GM12878 (cell line): ENCODE measurements around the gene LEMD2. TPM values are rescaled to one million over a fixed set of nuclear protein-coding genes. Genes with fewer than 3 reads are reported as not detected.

Experiments
- ATAC-seq: fragments of 200-7000 bp; cut with Tn5 transposase; 3 replicates; pipeline ENCODE4 v1.9.1; 2020; ENCODE audit warnings: mild to moderate bottlenecking, moderate library complexity
- BruUV-seq: library from RNA; stranded (reverse); fragments of 400-500 nt; replicated peaks from 2 replicates; lab custom pipeline; 2021; lab: Mats Ljungman, UMichigan
- CTCF ChIA-PET: fragments of 300-600 bp; sonication (Branson Sonifier 250); formaldehyde crosslinking; extraction: SDS; loops from one replicate; lab custom pipeline; 2021; ENCODE audit warnings: inconsistent platforms; lab: Yijun Ruan, JAX
- POLR2A ChIA-PET: fragments of 350-600 bp; formaldehyde crosslinking; extraction: SDS; loops from one replicate; lab custom pipeline; 2021; ENCODE audit warnings: inconsistent platforms; lab: Charles Lee
- RAD21 ChIA-PET: fragments of 300-600 bp; sonication (Branson Sonifier 250); formaldehyde crosslinking; loops from one replicate; lab custom pipeline; 2023; ENCODE audit warnings: antibody characterized with exemption; ENCODE audit not compliant: unreplicated experiment; lab: Charles Lee
- SMC1A ChIA-PET: fragments of 300-600 bp; sonication (Branson Sonifier 250); formaldehyde crosslinking; loops from one replicate; lab custom pipeline; 2023; ENCODE audit not compliant: unreplicated experiment, uncharacterized antibody; lab: Charles Lee
- DNase-seq: peaks from one replicate; pipeline ENCODE4 v3.0.0-alpha.2; 2011; ENCODE audit warnings: low read depth, low spot score
- FAIRE-seq: peaks from 3 replicates; lab custom pipeline; 2011; peaks lifted over from hg19 to GRCh38; lab: Jason Lieb, UNC
- H2AFZ ChIP-seq: 2 replicates; pipeline ENCODE4 v1.6.0; 2011; ENCODE audit warnings: low read depth, low read length, control low read depth; ENCODE audit not compliant: control insufficient read depth
- H3K27ac ChIP-seq: 2 replicates; pipeline ENCODE4 v1.5.1; 2011; ENCODE audit warnings: control low read depth; ENCODE audit not compliant: control insufficient read depth, insufficient read depth
- H3K27me3 ChIP-seq, 2 experiments: replicated peaks in 1 of 2; 2 replicates each; pipeline versions ENCODE4 v1.6.0 to v1.6.1; 2011; ENCODE audit warnings: low read length in 1 of 2; ENCODE audit not compliant: control insufficient read depth in 2 of 2, insufficient read depth in 2 of 2
- H3K36me3 ChIP-seq, 2 experiments: 2 replicates each; pipeline ENCODE4 v1.5.1; 2011; ENCODE audit warnings: low read length in 1 of 2; ENCODE audit not compliant: control insufficient read depth in 2 of 2, insufficient read depth in 2 of 2
- H3K4me1 ChIP-seq: 2 replicates; pipeline ENCODE4 v1.6.1; 2011; ENCODE audit warnings: mild to moderate bottlenecking, low read length, moderate library complexity, mixed read lengths; ENCODE audit not compliant: control insufficient read depth, insufficient read depth
- H3K4me2 ChIP-seq: 2 replicates; pipeline ENCODE4 v1.6.0; 2011; ENCODE audit warnings: control low read depth; ENCODE audit not compliant: control insufficient read depth, insufficient read depth
- H3K4me3 ChIP-seq: fragments of 200-600 bp; sonication (generic); 2 replicates; pipeline ENCODE4 v1.5.1; 2016
- H3K79me2 ChIP-seq: 2 replicates; pipeline ENCODE4 v1.6.0; 2011; ENCODE audit warnings: low read length; ENCODE audit not compliant: control insufficient read depth, insufficient read depth
- H3K9ac ChIP-seq: 2 replicates; pipeline ENCODE4 v1.8.0; 2011; ENCODE audit warnings: low read length, control low read depth, mixed read lengths; ENCODE audit not compliant: control insufficient read depth, insufficient read depth
- H3K9me3 ChIP-seq: replicated peaks from 3 replicates; pipeline ENCODE4 v1.5.1; 2011; ENCODE audit warnings: mild to moderate bottlenecking, low read length; ENCODE audit not compliant: control insufficient read depth, insufficient read depth
- H4K20me1 ChIP-seq: 2 replicates; pipeline ENCODE4 v1.6.0; 2011; ENCODE audit not compliant: control insufficient read depth, insufficient read depth
- EP300 ChIP-seq, 2 experiments: fragments of 150-350 bp in 1 of 2; IDR thresholded peaks; 2 replicates each; pipeline ENCODE4 v1.6.1; 2011 to 2012; ENCODE audit warnings: low read depth in 2 of 2, low read length in 2 of 2, borderline replicate concordance in 1 of 2, improper control_type of control experiment in 1 of 2, inconsistent platforms in 1 of 2; ENCODE audit not compliant: control insufficient read depth in 1 of 2
- HDAC6 ChIP-seq: fragments of 200-600 bp; sonication (generic); IDR thresholded peaks from one replicate; pipeline ENCODE4 v1.8.0; 2017; ENCODE audit warnings: antibody characterized with exemption; ENCODE audit not compliant: unreplicated experiment
- MAX ChIP-seq: IDR thresholded peaks from 2 replicates; pipeline ENCODE4 v1.6.1; 2012; ENCODE audit warnings: low read depth, low read length, improper control_type of control experiment
- NR2F1 ChIP-seq: fragments of 450-650 bp; conservative IDR thresholded peaks from 2 replicates; pipeline ENCODE4 v1.6.1; 2017; ENCODE audit warnings: mild to moderate bottlenecking
- POLR2AphosphoS2 ChIP-seq: IDR thresholded peaks from 2 replicates; pipeline ENCODE4 v1.6.1; 2011; ENCODE audit warnings: low read depth, mild to moderate bottlenecking, low read length, improper control_type of control experiment, moderate library complexity
- RAD21 ChIP-seq: IDR thresholded peaks from 2 replicates; pipeline ENCODE4 v1.6.1; 2011; ENCODE audit warnings: mild to moderate bottlenecking, low read depth, low read length, moderate library complexity; ENCODE audit not compliant: insufficient read depth
- SPI1 ChIP-seq: IDR thresholded peaks from 2 replicates; pipeline ENCODE4 v1.6.1; 2011; ENCODE audit warnings: low read depth, mild to moderate bottlenecking, low read length, moderate library complexity, borderline replicate concordance; ENCODE audit not compliant: insufficient read depth
- SUPT20H ChIP-seq: IDR thresholded peaks from 2 replicates; pipeline ENCODE4 v1.6.1; 2011; ENCODE audit warnings: low read depth, mild to moderate bottlenecking, low read length, moderate library complexity, borderline replicate concordance; ENCODE audit not compliant: control insufficient read depth
- TBL1XR1 ChIP-seq: IDR thresholded peaks from 2 replicates; pipeline ENCODE4 v1.6.1; 2012; ENCODE audit warnings: low read depth, low read length, improper control_type of control experiment
- WGBS: methylation state at CpG from one replicate; pipeline ENCODE4 v1.1.6; 2016; ENCODE audit warnings: low lambda C conversion rate; ENCODE audit not compliant: insufficient replicate concordance, insufficient coverage; ENCODE audit errors: missing lambda C conversion rate; 5-methylcytosine and 5-hydroxymethylcytosine counted together
- in situ Hi-C: fragments of 300-500 bp; cut with MboI; formaldehyde crosslinking; loops from 9 replicates; pipeline ENCODE4 v1.14.3; 2018; ENCODE audit warnings: mixed read lengths
- intact Hi-C: fragments of 100-400 bp; cut with micrococcal nuclease; formaldehyde crosslinking; loops from one replicate; pipeline ENCODE4 v1.14.2; 2022; ENCODE audit not compliant: unreplicated experiment
- polyA plus RNA-seq, 11 experiments: library from polyadenylated mRNA; depleted of rRNA in 4 of 11; unstranded in 6 of 11; stranded (reverse) in 5 of 11; fragments of >200 nt; fragmentation: Nextera tagmentation in 4 of 11; fragmentation: Illumina TruSeq in 1 of 11; extraction: Ambion mirVana in 4 of 11; extraction: Trizol in 1 of 11; gene quantifications; 1 replicate in 1 of 11; 2 replicates in 10 of 11; pipeline versions ENCODE4 v1.2.1 to v1.2.3, GENCODE V29; 2011 to 2016; ENCODE audit warnings: inconsistent platforms in 2 of 11, missing spikeins in 2 of 11, low read depth in 1 of 11
- total RNA-seq, 4 experiments: library from RNA; depleted of rRNA in 3 of 4; stranded (reverse); fragments of >200 nt in 3 of 4; fragmentation: Illumina TruSeq in 1 of 4; extraction: Trizol in 1 of 4; gene quantifications; 2 replicates each; pipeline versions ENCODE4 v1.2.1 to v1.2.3, GENCODE V29; 2013 to 2021
- TF ChIP-seq, protein P1 (sequence below): fragments of 450-650 bp; IDR thresholded peaks from 2 replicates; pipeline ENCODE4 v1.6.1; 2016; ENCODE audit warnings: mild to moderate bottlenecking
- TF ChIP-seq, protein P2 (sequence below): fragments of 450-650 bp; formaldehyde crosslinking; IDR thresholded peaks from 2 replicates; pipeline ENCODE4 v1.4.0; 2020; ENCODE audit warnings: mild to moderate bottlenecking, moderate library complexity
- TF ChIP-seq, protein P3 (sequence below): fragments of 450-650 bp; IDR thresholded peaks from 2 replicates; pipeline ENCODE4 v1.6.1; 2018; ENCODE audit warnings: mild to moderate bottlenecking, low read depth, moderate library complexity; ENCODE audit not compliant: partially characterized antibody

The LEMD2 gene
- total and polyA plus RNA-seq, 10 of the 15 experiments (the other 5 are each of a cell fraction or from before 2014, with no cell fraction given) = 0.45 to 47.1 (median 22.8) TPM

- DNase-seq = no peak
- Histone ChIP-seq H3K9me3 (no peaks in the 10 kb centered on the region; the same call in 2 of the 3 replicates), H2AFZ (no peak overlapping the region), H3K4me2 (no peak overlapping the region), H3K27ac (no peak overlapping the region), H3K4me1 (peaks cover 14% of the 10 kb centered on the region), H3K36me3 (no peaks in the 10 kb centered on the region), H3K27me3 (no peaks in the 10 kb centered on the region), H3K4me3 (no peak overlapping the region), H4K20me1 (no peaks in the 10 kb centered on the region), H3K79me2 (no peaks in the 10 kb centered on the region), H3K9ac (no peak overlapping the region)
- RAD21 ChIA-PET = no interaction called here
- intact Hi-C loops (no loop called here), in situ Hi-C loops (no loop called here)
- ATAC-seq = no peak
- CTCF ChIA-PET = no interaction called here
- SMC1A ChIA-PET = no interaction called here
- POLR2A ChIA-PET = no interaction called here
- no TSS peak for BruUV-seq
- WGBS = 65% methylated on average over 3 of the region's 3 CpGs
- no peak for FAIRE-seq
- TF ChIP-seq SUPT20H (no peak), HDAC6 (no peak), SPI1 (no peak), TBL1XR1 (no peak), RAD21 (no peak), MAX (no peak), EP300 (IDR thresholded peaks at IDR 0.05; ENCODE audit: borderline replicate concordance in 1 of 2, control insufficient read depth in 1 of 2, low read depth in 2 of 2, low read length in 2 of 2) (no peak), NR2F1 (no peak), POLR2AphosphoS2 (no peak)
- TF ChIP-seq, protein P1, sequence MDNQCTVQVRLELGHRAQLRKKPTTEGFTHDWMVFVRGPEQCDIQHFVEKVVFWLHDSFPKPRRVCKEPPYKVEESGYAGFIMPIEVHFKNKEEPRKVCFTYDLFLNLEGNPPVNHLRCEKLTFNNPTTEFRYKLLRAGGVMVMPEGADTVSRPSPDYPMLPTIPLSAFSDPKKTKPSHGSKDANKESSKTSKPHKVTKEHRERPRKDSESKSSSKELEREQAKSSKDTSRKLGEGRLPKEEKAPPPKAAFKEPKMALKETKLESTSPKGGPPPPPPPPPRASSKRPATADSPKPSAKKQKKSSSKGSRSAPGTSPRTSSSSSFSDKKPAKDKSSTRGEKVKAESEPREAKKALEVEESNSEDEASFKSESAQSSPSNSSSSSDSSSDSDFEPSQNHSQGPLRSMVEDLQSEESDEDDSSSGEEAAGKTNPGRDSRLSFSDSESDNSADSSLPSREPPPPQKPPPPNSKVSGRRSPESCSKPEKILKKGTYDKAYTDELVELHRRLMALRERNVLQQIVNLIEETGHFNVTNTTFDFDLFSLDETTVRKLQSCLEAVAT = no peak
- TF ChIP-seq, protein P2, sequence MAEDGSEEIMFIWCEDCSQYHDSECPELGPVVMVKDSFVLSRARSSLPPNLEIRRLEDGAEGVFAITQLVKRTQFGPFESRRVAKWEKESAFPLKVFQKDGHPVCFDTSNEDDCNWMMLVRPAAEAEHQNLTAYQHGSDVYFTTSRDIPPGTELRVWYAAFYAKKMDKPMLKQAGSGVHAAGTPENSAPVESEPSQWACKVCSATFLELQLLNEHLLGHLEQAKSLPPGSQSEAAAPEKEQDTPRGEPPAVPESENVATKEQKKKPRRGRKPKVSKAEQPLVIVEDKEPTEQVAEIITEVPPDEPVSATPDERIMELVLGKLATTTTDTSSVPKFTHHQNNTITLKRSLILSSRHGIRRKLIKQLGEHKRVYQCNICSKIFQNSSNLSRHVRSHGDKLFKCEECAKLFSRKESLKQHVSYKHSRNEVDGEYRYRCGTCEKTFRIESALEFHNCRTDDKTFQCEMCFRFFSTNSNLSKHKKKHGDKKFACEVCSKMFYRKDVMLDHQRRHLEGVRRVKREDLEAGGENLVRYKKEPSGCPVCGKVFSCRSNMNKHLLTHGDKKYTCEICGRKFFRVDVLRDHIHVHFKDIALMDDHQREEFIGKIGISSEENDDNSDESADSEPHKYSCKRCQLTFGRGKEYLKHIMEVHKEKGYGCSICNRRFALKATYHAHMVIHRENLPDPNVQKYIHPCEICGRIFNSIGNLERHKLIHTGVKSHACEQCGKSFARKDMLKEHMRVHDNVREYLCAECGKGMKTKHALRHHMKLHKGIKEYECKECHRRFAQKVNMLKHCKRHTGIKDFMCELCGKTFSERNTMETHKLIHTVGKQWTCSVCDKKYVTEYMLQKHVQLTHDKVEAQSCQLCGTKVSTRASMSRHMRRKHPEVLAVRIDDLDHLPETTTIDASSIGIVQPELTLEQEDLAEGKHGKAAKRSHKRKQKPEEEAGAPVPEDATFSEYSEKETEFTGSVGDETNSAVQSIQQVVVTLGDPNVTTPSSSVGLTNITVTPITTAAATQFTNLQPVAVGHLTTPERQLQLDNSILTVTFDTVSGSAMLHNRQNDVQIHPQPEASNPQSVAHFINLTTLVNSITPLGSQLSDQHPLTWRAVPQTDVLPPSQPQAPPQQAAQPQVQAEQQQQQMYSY = no peak
- TF ChIP-seq, protein P3, sequence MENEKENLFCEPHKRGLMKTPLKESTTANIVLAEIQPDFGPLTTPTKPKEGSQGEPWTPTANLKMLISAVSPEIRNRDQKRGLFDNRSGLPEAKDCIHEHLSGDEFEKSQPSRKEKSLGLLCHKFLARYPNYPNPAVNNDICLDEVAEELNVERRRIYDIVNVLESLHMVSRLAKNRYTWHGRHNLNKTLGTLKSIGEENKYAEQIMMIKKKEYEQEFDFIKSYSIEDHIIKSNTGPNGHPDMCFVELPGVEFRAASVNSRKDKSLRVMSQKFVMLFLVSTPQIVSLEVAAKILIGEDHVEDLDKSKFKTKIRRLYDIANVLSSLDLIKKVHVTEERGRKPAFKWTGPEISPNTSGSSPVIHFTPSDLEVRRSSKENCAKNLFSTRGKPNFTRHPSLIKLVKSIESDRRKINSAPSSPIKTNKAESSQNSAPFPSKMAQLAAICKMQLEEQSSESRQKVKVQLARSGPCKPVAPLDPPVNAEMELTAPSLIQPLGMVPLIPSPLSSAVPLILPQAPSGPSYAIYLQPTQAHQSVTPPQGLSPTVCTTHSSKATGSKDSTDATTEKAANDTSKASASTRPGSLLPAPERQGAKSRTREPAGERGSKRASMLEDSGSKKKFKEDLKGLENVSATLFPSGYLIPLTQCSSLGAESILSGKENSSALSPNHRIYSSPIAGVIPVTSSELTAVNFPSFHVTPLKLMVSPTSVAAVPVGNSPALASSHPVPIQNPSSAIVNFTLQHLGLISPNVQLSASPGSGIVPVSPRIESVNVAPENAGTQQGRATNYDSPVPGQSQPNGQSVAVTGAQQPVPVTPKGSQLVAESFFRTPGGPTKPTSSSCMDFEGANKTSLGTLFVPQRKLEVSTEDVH = no peak
These were observed 48.0 kb upstream of the LEMD2 start for GRCh38 chr6:33836806-33837469.
